Stomach (tissue), 4 donors: ENCODE measurements around the gene AK5.

Source experiments
- EP300 ChIP-seq: sonication (generic); formaldehyde crosslinking; IDR thresholded peaks from one replicate; pipeline ENCODE4 v1.6.1; 2017; ENCODE audit warnings: antibody characterized with exemption
- POLR2A ChIP-seq, 4 donors: fragments of 450-650 bp; IDR thresholded peaks; one replicate each; pipeline ENCODE4 v1.6.1; 2016; ENCODE audit warnings: antibody characterized with exemption in 4 of 4, control low read depth in 2 of 4, mild to moderate bottlenecking in 1 of 4, moderate library complexity in 1 of 4
- POLR2AphosphoS5 ChIP-seq, 3 donors: sonication (generic); formaldehyde crosslinking; IDR thresholded peaks; one replicate each; pipeline ENCODE4 v1.6.1; 2016; ENCODE audit warnings: antibody characterized with exemption in 3 of 3
- TF ChIP-seq, protein P1 (sequence below), 7 experiments: fragments of 450-650 bp in 4 of 7; fragments of 200-600 bp in 3 of 7; sonication (generic) in 3 of 7; IDR thresholded peaks; one replicate each; pipeline ENCODE4 v1.5.1; 2016 to 2019; ENCODE audit warnings: antibody characterized with exemption in 7 of 7, control low read depth in 2 of 7, mild to moderate bottlenecking in 1 of 7

DNA sequence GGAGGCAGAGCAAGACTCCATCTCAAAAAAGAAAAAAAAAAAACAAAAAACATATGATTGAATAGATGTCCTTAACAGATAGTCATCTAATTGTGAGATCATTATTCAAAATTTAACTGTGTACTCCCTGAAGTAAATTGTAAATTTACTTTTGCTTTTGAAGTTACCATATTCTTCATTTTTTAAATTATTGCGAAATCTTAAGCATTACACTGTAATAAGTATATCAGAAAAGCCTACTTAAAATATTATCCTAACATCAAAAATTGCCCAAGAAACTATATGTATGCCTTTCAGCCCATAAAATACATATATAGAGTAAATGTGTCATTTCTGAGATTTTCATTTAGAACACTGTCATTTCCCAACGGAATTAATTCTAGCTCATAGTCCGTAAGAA lies 91.9 kb downstream of the AK5 start:
- TF ChIP-seq, protein P1, sequence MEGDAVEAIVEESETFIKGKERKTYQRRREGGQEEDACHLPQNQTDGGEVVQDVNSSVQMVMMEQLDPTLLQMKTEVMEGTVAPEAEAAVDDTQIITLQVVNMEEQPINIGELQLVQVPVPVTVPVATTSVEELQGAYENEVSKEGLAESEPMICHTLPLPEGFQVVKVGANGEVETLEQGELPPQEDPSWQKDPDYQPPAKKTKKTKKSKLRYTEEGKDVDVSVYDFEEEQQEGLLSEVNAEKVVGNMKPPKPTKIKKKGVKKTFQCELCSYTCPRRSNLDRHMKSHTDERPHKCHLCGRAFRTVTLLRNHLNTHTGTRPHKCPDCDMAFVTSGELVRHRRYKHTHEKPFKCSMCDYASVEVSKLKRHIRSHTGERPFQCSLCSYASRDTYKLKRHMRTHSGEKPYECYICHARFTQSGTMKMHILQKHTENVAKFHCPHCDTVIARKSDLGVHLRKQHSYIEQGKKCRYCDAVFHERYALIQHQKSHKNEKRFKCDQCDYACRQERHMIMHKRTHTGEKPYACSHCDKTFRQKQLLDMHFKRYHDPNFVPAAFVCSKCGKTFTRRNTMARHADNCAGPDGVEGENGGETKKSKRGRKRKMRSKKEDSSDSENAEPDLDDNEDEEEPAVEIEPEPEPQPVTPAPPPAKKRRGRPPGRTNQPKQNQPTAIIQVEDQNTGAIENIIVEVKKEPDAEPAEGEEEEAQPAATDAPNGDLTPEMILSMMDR (IDR thresholded peaks at IDR 0.05), result no peak
- TF ChIP-seq POLR2A (IDR thresholded peaks at IDR 0.05), result no peak
- TF ChIP-seq POLR2AphosphoS5 (IDR thresholded peaks at IDR 0.05), result no peak
- no peak for TF ChIP-seq EP300
